Activated CD4-positive, alpha-beta T cell treated with anti-CD3 and anti-CD28 coated beads, Interleukin-2, amount 50 U/mL, for 48 hours (primary cell): ENCODE measurements around the gene LDLRAD3.

Experiments used
- DNase-seq, 2 experiments: peaks; one replicate each; pipeline ENCODE4 v3.0.0-alpha.2; 2020

The LDLRAD3 gene

DNA sequence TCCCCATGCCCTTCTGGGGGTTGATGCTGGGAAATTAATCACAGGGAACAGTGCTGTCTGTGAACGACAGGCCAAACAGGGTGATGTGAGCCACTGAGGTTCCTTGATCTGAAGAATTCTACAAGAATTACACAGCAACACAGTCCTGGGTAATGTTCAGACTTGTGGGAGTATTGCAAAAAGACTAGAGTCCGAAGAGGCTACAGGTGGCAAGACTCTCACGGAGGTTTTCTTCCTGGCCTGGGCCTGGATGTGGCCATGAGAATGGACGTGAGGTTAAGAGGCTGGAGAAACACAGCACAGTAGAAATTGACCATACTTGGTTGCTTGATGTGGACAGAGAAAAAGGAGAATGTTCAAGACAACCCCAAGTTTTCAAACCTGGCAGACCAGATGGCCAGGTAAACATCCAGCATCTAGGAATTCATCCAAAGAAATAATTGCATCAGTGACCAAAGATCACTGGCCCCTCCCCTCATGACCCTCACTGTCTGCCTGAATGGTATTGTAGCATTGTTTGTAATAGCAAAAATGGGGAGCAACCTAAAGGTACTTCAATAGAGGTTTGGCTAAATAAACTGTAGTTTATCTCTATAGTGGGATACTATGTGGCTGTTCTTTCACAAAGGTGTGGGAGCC is 274.5 kb downstream of the LDLRAD3 start:
- no peak for DNase-seq

DNA sequence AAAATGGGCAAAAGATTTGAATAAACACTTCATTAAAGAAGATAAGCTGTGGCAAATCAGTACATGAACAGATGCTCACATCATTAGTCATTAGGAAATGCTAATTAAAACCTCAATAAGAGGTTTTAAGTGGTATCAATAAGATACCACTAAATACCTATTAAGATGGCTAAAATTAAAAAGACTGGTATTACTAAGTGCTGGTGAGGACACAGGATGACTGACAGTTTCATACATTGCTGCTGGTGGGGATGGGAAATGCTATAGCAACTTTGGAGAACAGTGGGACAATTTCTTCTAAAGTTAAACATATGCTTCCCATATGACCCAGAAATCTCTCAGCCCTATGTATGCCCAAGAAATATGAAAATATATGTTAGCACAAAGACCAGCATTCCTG is 276.1 kb downstream of the LDLRAD3 start:
- DNase-seq, result no peak

DNA sequence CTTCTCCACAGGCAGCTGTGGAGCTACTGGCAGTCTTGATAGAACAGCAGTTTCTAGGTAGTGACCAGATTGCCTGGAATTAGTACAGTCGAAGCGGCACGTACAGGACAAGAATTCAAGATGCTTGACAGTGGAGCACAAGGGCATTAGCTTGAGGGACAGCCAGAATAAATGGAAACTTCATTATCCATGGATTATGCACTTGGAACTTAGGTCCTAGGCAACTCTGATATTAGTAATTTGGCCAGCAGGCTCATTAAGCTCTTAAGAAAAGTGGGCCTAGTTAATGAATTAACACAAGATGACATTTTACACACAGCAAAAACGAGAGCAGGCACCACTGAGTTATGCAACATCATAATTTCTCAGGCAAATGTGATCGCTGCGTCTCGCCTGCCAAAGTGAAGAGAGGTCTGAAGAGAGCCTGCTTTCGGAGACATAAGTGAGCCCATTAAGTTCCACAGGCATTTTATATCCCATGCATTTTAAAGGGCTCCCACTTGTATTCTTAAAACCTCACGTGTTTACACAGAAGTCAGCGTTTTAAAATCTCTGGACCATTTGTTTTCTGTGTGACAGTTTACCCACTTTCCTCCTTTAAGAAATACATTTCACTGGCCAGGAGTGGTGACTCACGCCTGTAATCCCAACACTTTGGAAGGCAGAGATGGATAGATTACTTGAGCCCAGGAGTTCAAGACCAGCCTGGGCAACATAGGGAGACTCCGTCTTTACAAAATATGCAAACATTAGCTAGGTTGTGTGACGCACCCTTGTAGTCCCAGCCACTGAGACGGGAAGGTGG is 279.2 kb downstream of the LDLRAD3 start:
- DNase-seq, result no peak

DNA sequence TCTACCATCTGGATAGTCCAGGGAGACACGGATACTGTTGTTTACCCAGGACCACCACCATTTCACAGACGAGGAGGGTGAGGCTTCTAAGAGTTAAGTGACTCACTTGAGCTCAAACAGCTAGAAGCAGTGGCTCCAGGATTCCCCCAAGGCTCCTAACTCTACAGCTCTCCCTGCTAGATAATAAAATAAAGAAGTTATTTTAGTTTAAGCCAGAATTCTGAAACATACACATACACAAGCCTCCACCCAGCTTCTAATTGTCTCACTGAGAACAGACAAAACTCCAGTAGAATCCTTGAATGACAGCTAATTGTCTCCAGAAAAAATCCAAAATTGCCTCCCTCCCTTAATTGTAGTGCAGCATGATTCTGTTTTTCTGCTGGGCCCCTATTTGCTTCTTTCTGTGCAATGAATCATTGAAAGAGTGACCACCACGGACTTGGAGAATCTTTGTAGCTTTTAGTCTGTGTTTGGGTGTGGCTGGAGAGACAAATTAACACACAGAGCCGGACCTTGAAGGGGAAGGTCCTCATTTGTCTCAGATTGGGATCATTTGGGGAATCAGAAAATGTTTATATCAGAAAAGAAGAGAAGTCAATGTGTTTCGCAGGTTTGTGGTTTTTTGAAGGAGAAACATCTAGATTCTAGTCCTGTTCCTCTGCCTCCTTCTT is 280.5 kb downstream of the LDLRAD3 start:
- DNase-seq, result no peak

DNA sequence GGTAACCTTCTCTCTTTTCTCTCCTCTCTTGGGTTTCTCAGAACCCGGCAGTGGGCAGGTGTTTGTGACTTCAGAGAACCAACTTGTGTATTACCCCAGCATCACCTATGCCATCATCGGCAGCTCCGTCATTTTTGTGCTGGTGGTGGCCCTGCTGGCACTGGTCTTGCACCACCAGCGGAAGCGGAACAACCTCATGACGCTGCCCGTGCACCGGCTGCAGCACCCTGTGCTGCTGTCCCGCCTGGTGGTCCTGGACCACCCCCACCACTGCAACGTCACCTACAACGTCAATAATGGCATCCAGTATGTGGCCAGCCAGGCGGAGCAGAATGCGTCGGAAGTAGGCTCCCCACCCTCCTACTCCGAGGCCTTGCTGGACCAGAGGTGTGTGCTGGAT is 283.2 kb downstream of the LDLRAD3 start:
- no peak for DNase-seq

DNA sequence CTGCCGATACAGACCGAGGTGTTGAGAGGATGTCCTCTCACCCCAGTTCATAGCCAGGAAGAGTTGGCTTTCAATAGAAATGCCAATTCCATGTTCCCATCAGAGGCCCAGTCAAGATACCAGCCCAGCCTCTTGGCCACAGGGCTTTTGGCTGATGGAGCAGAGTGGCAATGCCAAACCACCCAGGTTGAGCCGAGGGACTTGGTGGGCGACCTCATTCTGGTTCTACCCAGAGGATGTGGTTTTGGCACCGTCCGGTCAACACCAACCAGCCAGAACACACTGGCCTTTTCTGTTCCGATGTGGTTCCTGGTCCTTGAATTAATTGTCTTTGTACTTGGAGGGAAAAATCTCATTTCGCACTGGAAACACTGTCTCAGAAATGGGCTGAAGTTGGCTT is 284.8 kb downstream of the LDLRAD3 start:
- no peak for DNase-seq

DNA sequence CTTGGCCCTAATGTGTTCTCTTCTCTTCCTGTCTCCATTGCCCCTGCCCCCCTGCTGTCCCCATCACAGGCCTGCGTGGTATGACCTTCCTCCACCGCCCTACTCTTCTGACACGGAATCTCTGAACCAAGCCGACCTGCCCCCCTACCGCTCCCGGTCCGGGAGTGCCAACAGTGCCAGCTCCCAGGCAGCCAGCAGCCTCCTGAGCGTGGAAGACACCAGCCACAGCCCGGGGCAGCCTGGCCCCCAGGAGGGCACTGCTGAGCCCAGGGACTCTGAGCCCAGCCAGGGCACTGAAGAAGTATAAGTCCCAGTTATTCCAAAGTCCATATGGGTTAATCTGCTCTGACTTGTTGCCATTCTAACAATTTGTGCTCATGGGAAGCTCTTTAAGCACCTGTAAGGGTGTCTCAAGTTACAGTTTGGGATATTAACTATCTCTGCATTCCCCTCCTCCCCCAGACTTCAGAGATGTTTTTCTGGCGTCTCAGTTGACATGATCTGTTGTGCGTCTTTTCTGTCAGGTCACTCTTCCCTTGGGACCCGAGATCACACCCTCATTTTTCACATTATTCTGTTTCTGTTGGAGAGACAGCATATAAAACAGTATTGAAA is 285.3 kb downstream of the LDLRAD3 start:
- DNase-seq, result no peak

DNA sequence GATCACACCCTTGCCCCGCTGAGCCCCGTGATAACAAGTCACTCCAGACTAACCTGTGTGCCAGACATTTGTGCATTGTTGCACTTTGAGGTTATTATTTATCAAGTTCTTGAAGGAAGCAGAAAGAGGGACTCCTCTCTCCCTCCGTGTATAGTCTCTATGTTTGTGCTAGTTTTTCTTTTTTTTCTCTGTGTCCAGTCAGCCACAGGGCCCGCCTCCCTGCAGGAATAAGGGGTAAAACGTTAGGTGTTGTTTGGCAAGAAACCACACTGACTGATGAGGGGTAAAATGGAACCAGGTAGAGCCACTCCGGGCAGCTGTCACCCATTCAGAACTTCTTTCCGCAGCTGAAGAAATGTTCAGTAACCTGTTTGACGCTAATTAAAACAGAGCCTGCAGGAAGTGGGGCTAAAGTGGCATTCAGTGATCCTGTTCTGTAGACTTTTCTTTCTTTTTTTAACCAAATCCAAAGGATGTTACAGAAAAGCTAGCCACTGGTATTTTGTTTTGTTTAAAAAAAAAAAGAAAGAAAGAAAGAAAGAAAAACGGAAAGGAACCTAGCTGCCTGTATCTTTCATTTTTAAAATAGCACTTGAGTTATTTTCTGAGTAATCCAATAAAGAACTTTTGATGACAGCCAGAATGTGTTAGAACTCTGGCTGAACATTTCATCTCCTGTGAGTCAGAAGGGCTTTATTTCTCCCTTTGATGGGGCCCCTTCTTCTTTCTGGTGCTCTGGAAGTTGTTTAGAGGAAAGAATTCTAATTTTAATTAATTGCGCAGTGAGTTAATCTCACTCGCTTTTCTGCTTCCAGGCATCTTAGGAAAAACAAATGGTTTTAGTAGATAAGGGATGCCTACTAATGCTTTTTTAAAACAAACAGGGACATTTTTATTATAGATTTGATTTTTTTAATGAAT is 287.2 kb downstream of the LDLRAD3 start:
- DNase-seq, result no peak

DNA sequence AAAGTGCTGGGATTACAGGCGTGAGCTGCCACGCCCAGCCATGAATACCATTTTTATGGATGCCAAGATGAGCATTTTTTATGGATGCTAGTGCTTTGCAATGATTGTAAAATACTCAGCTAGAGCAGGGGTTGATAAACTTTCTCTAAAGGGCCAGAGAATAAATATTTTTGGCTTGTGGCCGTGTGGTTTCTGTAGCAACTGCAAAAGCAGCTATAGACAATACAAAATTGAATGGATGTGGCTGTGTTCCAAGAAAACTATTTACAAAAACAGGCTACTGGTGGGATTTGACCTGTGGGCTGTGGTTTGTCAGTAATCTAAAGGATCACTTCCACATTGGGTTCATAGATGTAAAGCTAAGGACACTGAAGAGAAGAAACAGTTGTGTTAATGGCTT is 289.3 kb downstream of the LDLRAD3 start:
- no peak for DNase-seq

DNA sequence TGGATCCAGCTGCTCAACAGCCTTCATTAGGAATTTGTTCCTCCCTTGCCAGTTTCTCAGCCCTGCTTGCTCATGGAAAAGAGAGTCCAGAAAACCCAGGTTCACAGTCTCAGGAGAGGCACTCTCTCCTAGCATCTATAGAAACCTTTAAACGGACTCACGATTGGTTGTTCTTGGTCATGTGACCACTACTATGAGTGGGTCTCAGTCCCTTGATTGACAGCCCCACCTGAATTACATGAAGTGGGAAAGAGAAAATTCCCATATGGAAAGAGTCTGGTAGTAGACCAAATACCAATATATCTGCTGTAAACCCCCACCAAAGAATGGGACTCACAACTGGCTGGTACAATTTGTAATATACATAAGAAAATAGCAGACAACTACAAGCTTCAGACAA is 291.0 kb downstream of the LDLRAD3 start:
- no peak for DNase-seq

DNA sequence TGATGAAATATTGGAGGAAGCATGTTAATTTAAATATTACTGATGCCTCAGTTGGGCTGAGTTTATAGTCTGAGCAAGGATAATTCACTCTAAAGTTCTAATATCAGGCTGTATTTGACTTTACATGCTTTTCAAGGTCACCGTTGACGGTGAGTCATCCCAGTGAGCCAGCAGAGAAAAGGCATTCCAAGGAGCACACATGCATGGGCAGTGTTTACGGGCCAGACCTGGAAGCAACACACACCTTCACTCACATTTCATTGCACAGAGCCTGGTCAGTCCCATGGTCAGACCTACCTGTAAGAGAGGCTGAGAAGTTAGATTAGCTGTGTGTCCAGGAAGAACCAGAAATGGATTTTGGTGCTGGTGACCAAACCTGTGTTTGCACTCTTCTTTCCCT is 291.9 kb downstream of the LDLRAD3 start:
- no peak for DNase-seq

DNA sequence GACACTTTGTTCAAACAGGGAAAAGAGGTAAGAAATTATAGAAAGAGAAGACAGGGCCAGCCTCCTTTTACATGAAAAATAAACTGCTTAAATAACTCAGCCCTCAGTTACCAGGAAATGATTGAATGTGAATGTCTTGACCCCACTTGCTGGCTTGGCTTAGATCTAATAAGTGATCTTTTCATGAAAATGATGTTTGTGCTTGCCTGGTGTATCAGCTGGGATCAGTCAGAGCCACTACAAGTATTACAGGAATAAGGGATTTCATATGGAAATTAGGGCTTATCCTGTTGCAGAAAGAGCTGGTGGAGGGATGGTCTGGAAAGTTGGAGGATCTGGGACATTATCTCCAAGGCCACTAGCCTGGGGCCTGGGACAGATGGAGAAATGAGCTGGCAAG is 293.5 kb downstream of the LDLRAD3 start:
- no peak for DNase-seq

DNA sequence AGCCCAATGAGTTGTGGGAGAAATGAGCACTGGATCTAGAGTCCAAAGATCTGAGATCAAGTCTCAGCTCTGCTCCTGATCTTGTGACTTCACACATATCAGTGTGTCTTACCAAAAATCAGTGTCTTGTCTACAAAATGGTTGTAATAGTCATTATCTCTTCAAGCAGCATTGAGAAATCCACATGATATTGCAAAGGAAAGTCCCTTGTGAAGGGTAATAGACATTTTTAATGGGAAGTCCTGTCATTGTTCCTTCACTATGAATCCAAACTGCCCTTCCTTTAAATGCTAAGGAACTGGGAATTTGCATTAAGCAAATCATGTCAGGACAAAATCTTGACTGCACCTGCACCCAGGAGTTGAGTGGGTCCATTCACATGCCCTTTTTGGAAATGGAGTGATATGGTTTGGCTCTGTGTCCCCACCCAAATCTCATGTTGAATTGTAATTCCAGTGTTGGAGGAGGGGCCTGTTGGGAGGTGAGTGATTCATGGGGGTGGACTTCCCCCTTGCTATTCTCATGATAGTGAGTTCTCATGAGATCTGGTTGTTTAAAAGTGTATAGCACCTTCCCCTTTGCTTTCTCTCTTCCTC is 294.3 kb downstream of the LDLRAD3 start:
- no peak for DNase-seq

DNA sequence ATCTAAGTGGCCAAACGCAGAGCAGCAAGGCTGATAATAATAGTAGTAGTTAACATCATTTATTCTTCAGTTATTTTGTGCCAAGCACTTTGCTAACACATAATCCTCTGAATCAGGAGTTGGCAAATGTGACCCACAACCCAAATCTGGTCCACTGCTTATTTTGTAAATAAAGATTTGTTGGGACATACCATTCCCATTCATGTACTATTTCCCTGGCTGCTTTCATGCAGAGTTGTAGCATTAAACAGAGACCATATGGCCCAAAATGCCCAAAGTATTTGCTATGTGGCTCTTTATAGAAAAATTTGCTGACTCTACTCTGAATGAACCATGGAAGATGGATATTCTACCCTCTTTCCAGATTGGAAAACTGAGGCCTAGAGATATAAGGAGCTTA is 295.0 kb downstream of the LDLRAD3 start:
- DNase-seq, result no peak

DNA sequence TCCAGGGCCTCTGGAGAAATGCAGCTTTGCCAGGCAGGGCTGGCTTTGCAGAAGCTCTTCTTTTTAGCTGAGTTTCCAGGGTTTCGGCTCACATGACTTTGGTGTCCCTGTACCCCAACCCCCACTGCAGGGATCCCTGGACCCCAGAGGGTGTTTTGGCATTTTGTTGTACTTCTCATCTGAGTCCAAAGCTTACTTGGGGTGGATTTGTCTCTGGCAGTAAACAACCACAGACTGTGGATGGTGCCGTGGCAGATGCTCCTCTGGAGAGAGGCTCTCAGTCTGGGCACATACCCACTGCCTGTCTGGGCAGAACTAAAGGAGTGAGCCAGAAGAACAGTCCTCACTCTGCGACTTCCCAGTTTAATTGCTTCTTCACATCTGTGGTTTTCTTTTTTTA is 295.8 kb downstream of the LDLRAD3 start:
- DNase-seq, result no peak

DNA sequence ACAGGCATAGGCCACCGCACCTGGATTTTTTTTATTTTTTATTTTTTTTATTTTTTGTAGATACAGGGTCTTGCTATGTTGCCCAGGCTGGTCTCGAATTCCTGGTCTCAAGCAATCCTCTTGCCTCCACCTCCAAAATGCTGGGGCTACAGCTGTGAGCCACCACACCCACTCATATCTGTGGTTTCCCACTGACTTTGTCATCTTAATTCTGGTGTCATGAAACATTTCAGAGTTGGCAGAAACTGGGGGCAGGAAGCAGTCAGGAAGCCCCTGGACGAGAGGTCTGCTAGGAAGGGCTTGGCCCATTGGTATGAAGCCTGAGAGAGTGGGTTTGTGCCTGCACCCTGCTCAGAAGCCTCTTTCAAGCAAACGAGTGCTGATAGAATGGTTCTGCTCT is 296.3 kb downstream of the LDLRAD3 start:
- no peak for DNase-seq

DNA sequence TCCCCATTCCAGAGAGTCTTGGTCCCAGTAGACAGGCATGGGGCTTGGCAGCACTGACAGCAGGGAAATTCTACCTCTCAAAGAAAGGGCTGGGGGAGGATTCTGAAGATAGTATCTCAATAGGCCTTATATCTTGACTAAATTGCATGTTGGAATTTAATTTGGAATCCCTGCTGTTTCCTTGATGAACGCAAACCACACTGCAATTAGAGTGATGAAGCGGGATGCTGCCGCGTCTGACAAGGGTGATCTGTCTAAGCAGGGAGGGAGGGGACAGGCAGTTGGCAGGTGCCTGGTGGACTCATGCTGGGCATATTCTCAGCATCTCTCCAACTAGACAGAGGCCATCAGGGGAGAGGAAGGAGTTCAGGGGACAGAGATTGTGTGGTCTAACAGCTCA is 296.9 kb downstream of the LDLRAD3 start:
- DNase-seq, result no peak

DNA sequence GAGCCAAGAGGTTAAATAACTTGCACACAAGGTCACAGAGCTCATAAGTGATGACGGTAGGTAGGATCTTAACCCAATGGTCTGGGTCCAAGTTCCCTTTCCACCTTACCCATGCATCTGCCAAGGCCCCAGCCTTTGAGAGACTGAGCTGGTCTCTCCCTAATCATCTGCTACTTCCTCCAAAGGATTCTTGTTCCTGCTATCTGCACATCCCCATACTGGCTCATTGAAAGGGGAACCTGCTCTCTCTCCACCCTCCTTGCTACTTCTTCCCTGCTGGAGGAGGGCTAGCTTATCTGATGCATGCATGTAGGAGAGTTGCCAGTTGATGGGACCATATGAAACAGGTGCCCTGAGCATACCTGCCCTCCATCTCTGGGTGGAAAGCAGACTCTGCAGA is 297.6 kb downstream of the LDLRAD3 start:
- DNase-seq, result no peak

DNA sequence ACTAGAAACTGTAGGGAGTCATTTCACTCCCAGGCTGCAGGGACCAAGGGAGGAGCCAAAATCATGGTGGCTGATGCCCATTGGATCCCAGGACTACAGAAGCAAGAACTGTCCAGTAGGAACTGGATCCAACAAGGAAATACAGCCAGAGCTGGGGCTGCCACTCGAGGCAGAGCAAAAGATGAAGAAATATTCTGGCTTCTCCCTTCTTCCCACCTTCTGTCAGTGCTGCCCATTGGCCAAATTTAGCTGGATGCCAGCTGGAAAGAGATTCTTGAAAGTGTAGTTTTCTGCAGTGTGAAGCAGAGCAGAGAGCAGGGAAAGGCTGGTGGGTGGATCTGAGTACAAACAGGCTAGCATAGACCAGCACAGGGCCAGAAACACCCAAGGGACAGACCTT is 299.8 kb downstream of the LDLRAD3 start:
- DNase-seq, result no peak

DNA sequence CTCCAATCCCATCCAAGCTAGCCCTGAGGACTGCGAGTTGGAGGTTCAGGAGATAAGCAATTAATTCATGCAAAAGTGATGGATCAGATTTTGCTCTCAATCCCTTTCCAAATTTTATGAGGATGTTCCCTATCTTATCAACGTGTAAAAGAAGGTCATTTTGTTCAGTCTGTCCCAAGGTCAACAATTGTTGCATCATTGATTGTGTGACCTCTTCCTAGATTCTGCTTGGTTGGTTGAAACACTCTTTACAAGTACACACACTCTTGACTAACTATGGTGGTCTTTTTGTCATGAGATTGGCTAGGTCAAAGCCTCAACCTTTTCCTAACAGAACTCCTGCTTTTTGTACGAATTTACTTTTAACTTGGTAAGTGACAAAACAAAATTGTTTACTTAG is 303.6 kb downstream of the LDLRAD3 start:
- no peak for DNase-seq

DNA sequence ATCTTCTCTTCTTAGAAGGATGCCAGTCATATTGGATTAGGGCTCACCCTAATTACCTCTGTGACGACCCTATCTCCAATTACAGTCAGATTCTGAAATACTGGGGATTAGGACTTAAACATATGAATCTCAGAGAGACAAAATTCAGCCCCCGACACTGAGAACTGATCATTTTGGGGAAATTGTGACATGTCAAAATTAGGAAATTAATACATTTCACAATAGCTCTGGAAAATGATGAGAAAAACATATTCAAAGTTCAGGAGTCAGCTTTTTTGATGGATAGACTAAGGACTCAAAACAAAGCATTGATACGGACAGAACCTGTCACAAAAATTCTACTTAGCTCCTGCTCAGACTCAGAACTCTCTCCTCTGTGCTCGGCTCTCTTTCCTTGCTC is 304.6 kb downstream of the LDLRAD3 start:
- DNase-seq, result no peak

DNA sequence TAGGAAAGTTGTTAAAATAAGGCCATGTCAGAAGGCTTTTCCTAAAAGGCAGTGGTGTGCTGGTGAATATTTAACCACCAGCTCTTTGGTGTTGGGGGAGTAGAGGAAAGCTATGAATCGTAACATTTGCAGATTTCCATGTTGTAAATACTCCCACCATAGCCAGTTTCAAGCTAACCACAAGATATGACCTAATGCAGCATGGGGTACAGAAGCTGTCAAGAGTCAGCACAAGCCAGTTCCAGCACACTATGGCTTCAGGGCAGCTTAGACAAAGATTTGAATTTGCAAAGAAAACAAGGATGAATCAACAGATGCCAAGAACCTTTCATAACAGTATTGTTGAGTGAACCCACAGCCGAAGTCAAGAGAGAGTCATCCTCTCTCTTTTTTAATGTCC is 305.4 kb downstream of the LDLRAD3 start:
- DNase-seq, result no peak
